Adrenal gland (tissue), 12 donors: ENCODE measurements around the gene TCF12. TPM values are rescaled to one million over a fixed set of nuclear protein-coding genes. Genes with fewer than 3 reads are reported as not detected.

ENCODE experiments used
- DNase-seq, 7 donors: peaks; one replicate each; pipeline ENCODE4 v3.0.0-alpha.2; 2019 to 2020
- H3K27ac ChIP-seq, 5 donors: fragments of 200-600 bp; sonication (generic) in 4 of 5; 1 replicate in 3 of 5; 2 replicates in 2 of 5; pipeline versions ENCODE4 v1.5.1 to v1.8.0; 2016 to 2020; ENCODE audit warnings: mild to moderate bottlenecking in 1 of 5
- H3K27me3 ChIP-seq: fragments of 200-600 bp; 2 replicates; pipeline ENCODE4 v1.8.0; 2021
- H3K36me3 ChIP-seq, 2 donors: fragments of 200-600 bp; replicated peaks in 1 of 2; 1 replicate in 1 of 2; 2 replicates in 1 of 2; pipeline versions ENCODE4 v1.5.1 to v1.8.0; 2018 to 2022
- H3K4me1 ChIP-seq, 2 donors: fragments of 200-600 bp; replicated peaks in 1 of 2; 1 replicate in 1 of 2; 2 replicates in 1 of 2; pipeline versions ENCODE4 v1.5.1 to v1.8.0; 2018 to 2021
- H3K4me3 ChIP-seq, 4 donors: fragments of 200-600 bp; sonication (generic) in 3 of 4; one replicate each; pipeline ENCODE4 v1.5.1; 2016 to 2018
- H3K9me3 ChIP-seq, 3 donors: fragments of 200-600 bp; sonication (generic) in 1 of 3; replicated peaks in 1 of 3; 1 replicate in 2 of 3; 2 replicates in 1 of 3; pipeline versions ENCODE4 v1.5.1 to v1.8.0; 2016 to 2021
- POLR2A ChIP-seq, 2 donors: fragments of 450-650 bp; IDR thresholded peaks; one replicate each; pipeline ENCODE4 v1.6.1; 2017; ENCODE audit warnings: antibody characterized with exemption in 2 of 2, mild to moderate bottlenecking in 2 of 2, moderate library complexity in 1 of 2
- WGBS, 4 donors: extraction: QIAGEN DNeasy Blood & Tissue Kit in 2 of 4; methylation state at CpG; one replicate each; pipeline versions ENCODE4 v1.1.5 to v1.1.7; 2013 to 2017; 5-methylcytosine and 5-hydroxymethylcytosine counted together
- intact Hi-C, 2 donors: fragments of 100-400 bp; cut with DNase I; formaldehyde crosslinking; loops; one replicate each; pipeline versions ENCODE4 v1.14.1 to v1.15.0; 2022 to 2023
- polyA plus RNA-seq, 3 donors: library from polyadenylated mRNA; stranded (reverse); fragments of 200-250 nt in 2 of 3; fragments of 350-450 nt in 1 of 3; fragmentation: Illumina TruSeq in 1 of 3; extraction: RNeasy Lipid Tissue Mini Kit (QIAGEN cat#74804) in 1 of 3; gene quantifications; one replicate each; pipeline ENCODE4 v1.2.3, GENCODE V29; 2013 to 2014
- total RNA-seq, 9 donors: library from RNA; depleted of rRNA in 4 of 9; stranded (reverse); fragments of >200 nt in 4 of 9; fragments of 120-200 nt in 1 of 9; fragmentation: NEBNext Ultra II Directional in 1 of 9; extraction: Animal tissue kit (Norgen Biotek cat#: 25700) in 1 of 9; gene quantifications; one replicate each; pipeline versions ENCODE4 v1.1.0 to v1.2.4, GENCODE V29; 2013 to 2023
- TF ChIP-seq, protein P1 (sequence below), 6 experiments: fragments of 450-650 bp in 4 of 6; fragments of 200-600 bp in 2 of 6; sonication (generic) in 1 of 6; IDR thresholded peaks; 1 replicate in 5 of 6; 2 replicates in 1 of 6; pipeline versions ENCODE4 v1.5.1 to v1.8.0; 2016 to 2021; ENCODE audit warnings: antibody characterized with exemption in 6 of 6, mild to moderate bottlenecking in 2 of 6, moderate library complexity in 1 of 6
- donor health status: healthy with polysubstance abuse.
- donor health status: Bipolar disorder and iron deficiency.
- donor health status: DM: yes; HTN: yes; CAD: no.
- donor health status: DM: no; HTN: no; CAD: no.
- donor health status: DM: no; HTN: no; CAD: no.
- donor health status: DM: yes; HTN: yes; CAD: no.

The TCF12 gene
- total and polyA plus RNA-seq, 12 donors, result 7.6 to 121 (median 75.6) TPM

GRCh38 chr15:57314221-57314620, 395.8 kb downstream of the TCF12 start:
- DNase-seq, result no peak
- Histone ChIP-seq H3K9me3 (no peaks in the 10 kb centered on the region), H3K27me3 (no peaks in the 10 kb centered on the region), H3K4me1 (no peaks in the 10 kb centered on the region), H3K36me3 (no peaks in the 10 kb centered on the region), H3K4me3 (no peak overlapping the region), H3K27ac (no peak overlapping the region)
- intact Hi-C loops, result no loop called here
- TF ChIP-seq, protein P1, sequence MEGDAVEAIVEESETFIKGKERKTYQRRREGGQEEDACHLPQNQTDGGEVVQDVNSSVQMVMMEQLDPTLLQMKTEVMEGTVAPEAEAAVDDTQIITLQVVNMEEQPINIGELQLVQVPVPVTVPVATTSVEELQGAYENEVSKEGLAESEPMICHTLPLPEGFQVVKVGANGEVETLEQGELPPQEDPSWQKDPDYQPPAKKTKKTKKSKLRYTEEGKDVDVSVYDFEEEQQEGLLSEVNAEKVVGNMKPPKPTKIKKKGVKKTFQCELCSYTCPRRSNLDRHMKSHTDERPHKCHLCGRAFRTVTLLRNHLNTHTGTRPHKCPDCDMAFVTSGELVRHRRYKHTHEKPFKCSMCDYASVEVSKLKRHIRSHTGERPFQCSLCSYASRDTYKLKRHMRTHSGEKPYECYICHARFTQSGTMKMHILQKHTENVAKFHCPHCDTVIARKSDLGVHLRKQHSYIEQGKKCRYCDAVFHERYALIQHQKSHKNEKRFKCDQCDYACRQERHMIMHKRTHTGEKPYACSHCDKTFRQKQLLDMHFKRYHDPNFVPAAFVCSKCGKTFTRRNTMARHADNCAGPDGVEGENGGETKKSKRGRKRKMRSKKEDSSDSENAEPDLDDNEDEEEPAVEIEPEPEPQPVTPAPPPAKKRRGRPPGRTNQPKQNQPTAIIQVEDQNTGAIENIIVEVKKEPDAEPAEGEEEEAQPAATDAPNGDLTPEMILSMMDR (IDR thresholded peaks at IDR 0.05), result no peak
- no peak for TF ChIP-seq POLR2A (IDR thresholded peaks at IDR 0.05)
- WGBS, 4 donors, result 83 to 92% (median 89%) methylated on average over 3 of the region's 3 CpGs

DNA sequence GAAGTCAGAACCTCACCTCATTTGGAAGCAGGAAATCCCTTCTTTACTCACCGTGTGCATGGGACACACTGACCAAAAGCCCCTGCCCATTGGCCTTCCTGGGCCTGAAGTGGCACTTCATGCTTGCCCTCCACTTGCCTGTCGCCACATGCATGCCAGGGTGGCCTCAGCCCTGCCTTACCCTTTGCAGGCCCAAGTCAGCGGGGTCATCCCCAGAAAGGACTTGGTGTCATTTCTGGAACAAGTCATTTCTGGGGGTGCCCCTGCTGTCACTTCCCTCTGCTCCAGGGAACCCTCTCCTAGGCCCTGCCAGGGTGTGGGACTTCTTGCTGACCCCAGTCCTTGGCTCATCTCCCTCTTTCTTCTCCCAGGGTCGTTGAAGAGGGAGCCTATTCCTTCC, 398.0 kb downstream of the TCF12 start:
- no peak for TF ChIP-seq POLR2A (IDR thresholded peaks at IDR 0.05)
- TF ChIP-seq, protein P1 (IDR thresholded peaks at IDR 0.05), result no peak
- intact Hi-C loops, result no loop called here

DNA sequence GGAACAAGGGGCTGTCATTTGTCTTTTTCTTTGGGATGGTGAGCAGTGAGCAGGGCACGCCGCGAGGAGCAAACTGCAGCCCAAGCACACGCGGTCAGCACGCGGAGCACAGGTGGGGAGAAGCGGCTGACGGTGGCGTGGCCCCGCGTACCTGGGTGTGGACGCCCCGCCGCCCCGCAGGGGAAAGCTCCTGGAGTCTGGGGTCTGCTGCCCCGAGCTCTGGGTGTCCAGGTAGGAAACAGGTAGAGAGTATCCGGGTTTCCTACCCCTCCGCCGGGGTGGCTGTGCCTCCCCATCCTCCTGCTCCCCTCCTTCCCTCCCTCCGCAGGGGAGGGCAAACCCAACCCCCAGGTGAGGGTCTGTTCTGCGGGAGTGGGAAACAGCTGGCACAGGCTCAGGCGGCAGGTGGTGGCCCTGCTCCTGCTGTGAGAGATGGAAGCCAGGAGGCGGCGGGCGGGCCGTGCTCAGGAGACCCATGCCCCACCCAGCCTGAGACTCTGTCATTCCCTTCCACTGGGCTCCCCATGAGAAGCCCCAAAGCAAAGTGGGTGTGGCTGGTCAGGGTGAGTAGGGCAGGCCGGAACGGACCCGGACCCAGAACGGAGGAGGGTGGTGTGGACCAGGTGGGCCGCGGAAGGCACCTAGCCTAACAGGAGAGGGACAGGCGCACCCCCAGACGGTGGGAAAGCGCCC, 400.9 kb downstream of the TCF12 start:
- WGBS, 4 donors, result 96 to 97% (median 96%) methylated on average over 23 to 36 of the region's 36 CpGs
- H3K9me3 ChIP-seq, result no peaks in the 10 kb centered on the region
- H3K4me1 ChIP-seq, result peaks cover 10 to 19% of the 10 kb centered on the region in 2 donors
- no peak overlapping the region for H3K27ac ChIP-seq
- no peak for DNase-seq
- no peaks in the 10 kb centered on the region for H3K36me3 ChIP-seq
- no peaks in the 10 kb centered on the region for H3K27me3 ChIP-seq
- no peak overlapping the region for H3K4me3 ChIP-seq
- TF ChIP-seq, protein P1 (IDR thresholded peaks at IDR 0.05), result no peak
- no peak for TF ChIP-seq POLR2A (IDR thresholded peaks at IDR 0.05)
- intact Hi-C loops, result no loop called here

More for the DNA sequence above, 398.0 kb downstream of the TCF12 start:
- Histone ChIP-seq H3K27me3 (no peaks in the 10 kb centered on the region), H3K27ac (no peak overlapping the region), H3K4me1 (peaks cover 10 to 11% of the 10 kb centered on the region in 2 donors), H3K9me3 (no peaks in the 10 kb centered on the region), H3K36me3 (no peaks in the 10 kb centered on the region), H3K4me3 (no peak overlapping the region)
- no peak for DNase-seq
- 66 to 77% (median 72%) methylated on average over 3 to 4 of the region's 4 CpGs for WGBS, 4 donors

GRCh38 chr15:57319919-57320560, 401.6 kb downstream of the TCF12 start:
- no peaks in the 10 kb centered on the region for H3K9me3 ChIP-seq
- 90 to 94% (median 91%) methylated on average over 22 to 23 of the region's 23 CpGs for WGBS, 4 donors
- no peak overlapping the region for H3K4me3 ChIP-seq
- intact Hi-C loops, result no loop called here
- H3K27ac ChIP-seq, result peak overlapping the region in 1 of 5 donors; percentile 66
- no peak for TF ChIP-seq POLR2A (IDR thresholded peaks at IDR 0.05)
- TF ChIP-seq, protein P1 (IDR thresholded peaks at IDR 0.05), result no peak
- H3K27me3 ChIP-seq, result no peaks in the 10 kb centered on the region
- DNase-seq, result no peak
- peaks cover 10 to 19% of the 10 kb centered on the region in 2 donors for H3K4me1 ChIP-seq
- no peaks in the 10 kb centered on the region for H3K36me3 ChIP-seq
